IPS-18c (cell line): Measurements from ENCODE around the gene UBE2L5.

ENCODE experiments used
- H3K4me3 ChIP-seq: 2 replicates; pipeline ENCODE4 v1.7.0; 2013; ENCODE audit warnings: low read depth, mild to moderate bottlenecking, low read length, moderate library complexity; ENCODE audit not compliant: insufficient read depth
- H3K9me3 ChIP-seq: one replicate; pipeline ENCODE4 v1.6.1; 2013; ENCODE audit warnings: mild to moderate bottlenecking, low read length, moderate library complexity; ENCODE audit not compliant: control insufficient read depth, insufficient read depth

The UBE2L5 gene

GRCh38 chr13:30422054-30422839 lies at the start of gene UBE2L5:
UBE2L5 (plus strand) TSS chr13:30422493; CDS start chr13:30427991, 5,498 bp downstream.
- peaks cover 2% of the 10 kb centered on the region for H3K9me3 ChIP-seq
- peak within 1 kb of the TSS; percentile 71 for H3K4me3 ChIP-seq

DNA sequence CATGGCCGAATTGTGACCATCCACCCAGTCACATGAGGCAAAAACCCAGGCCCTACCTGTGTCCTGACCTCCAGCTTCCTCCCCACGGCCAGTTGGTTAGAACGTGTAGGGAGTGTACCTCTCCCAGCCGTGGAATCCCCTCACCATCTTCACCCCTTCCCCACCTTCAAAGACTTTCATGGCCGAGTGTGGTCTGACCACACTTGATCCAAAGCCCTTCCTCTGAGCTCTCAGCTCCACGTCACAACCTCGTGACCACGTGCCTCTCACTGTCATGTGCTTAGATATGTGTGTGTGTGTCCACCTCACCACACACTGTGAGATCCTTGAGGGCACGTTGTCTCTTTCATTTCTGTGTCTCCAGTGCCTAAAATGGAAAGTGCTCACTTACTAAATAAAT lies 48.6 kb upstream of the UBE2L5 start:
- Histone ChIP-seq H3K9me3 (no peaks in the 10 kb centered on the region), H3K4me3 (no peak overlapping the region)

DNA sequence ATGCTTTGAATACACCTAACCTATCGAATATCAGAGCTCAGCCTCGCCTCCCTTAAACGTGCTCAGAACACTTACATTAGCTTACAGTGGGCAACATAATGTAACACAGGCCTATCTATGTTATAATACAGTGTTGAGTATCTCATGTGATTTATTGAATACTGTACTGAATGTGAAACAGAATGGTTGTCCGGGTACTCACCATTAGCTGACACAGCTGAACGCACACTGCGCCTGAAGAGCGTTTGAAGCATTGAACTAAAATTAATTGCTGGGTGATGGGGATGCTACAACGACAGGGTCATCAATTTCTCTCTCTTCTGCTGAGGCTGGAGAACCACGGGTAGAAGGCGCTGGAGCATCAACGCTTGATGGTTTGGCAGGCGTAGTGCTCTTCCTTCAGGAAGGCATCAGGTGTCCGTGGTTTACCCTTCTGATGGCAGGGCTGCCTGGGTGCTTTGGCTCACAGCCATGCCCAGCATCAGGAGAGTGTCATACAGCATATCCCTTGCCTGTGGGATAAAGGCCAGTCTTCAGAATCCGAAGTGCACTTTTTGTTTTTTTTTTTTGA lies 46.9 kb upstream of the UBE2L5 start:
- Histone ChIP-seq H3K9me3 (no peaks in the 10 kb centered on the region), H3K4me3 (no peak overlapping the region)

DNA sequence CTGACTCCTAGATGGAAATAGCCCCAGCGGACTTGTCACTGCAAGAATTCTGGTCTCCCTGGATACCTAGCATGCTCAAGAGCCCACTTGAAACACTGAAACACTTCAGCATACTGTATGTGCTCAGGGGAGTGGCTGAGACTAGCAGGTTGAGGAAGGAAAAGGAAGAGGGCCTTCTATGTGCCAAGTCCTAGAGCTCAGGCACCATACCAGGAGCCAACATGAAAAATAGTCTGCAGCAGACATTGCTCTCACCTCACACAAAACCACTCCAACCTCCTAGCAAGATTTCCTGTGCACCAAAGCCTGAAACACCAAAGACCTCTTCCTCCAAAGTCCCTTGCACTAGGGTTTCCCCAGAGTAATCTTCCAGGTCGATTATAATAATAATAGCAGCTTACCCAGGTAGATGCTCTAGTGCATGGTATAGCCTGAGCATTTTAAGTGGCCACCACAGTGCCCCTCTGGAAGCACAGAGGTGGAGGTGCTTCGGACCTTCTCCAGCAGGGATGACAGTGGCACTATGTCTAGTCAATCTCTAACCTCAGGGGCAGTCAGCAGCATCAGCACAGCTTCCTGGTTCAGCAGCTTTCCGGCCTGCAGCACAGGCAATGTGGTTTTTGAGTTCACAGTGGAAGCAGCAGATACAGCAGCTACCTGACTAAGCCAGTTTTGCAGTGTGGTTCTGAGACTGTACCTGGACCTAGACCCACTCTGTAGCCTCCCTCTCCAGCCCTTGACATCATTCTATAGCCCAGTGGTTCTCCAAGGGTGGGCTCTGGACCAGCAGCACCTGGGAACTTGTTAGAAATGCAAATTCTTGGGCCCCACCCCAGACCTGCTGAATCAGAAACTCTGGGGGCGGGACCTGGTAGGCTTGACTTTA lies 45.6 kb upstream of the UBE2L5 start:
- Histone ChIP-seq H3K9me3 (no peaks in the 10 kb centered on the region), H3K4me3 (no peak overlapping the region)

DNA sequence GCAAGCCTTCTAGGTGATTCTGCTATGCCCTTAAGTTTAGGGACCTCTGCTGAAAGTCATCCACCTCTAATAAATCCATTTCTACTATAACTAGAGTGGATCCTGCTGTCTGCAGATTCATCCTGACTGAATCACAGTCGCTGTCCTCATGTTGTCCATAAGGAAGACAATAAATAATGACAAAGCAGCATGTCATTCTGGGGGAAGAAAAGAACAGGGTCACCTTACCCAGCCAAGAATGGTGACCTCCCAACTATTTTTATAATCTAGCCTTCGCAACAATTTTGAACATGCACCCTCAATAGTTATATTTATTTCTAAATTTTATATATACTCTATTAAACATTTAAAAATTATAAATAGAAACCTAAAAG lies 45.0 kb upstream of the UBE2L5 start:
- Histone ChIP-seq H3K9me3 (no peaks in the 10 kb centered on the region), H3K4me3 (no peak overlapping the region)

- Histone ChIP-seq H3K4me3 (no peak overlapping the region), H3K9me3 (no peaks in the 10 kb centered on the region)
These were observed 44.1 kb upstream of the UBE2L5 start for GRCh38 chr13:30378191-30378590.

- Histone ChIP-seq H3K4me3 (no peak overlapping the region), H3K9me3 (no peaks in the 10 kb centered on the region)
These were observed 41.2 kb upstream of the UBE2L5 start for GRCh38 chr13:30381049-30381448.

DNA sequence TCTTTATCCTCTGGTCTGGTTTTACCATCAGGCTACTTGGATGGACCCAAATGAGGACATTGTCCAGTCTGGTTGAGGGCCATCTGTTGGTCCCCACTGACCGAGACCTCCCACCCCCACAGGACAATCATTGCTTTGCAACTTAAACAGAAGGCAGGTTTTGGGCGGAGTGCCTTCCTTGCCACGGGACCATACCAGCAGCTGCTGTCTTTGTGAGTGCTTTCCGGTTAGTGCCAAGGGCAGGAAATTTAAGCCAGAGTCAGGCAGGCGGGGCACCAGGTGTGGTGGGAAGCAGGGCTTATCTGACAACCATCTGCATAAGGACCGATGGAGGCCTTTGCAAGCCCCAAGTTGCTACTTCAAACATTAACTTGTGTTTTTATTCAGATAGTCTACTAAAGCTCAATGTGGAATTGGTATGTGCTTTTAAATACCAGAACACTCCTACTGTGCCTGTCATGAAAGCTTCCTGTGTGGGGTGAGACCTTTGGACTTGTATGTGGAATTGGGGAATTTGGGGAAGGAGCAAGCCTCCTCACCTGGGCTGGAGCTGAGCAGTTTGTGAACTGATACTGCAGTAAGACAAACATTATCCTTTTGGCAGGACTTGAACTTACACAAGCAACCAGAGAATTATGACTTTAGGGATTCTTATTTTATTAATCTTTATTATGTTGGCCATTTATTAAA lies 39.3 kb upstream of the UBE2L5 start:
- Histone ChIP-seq H3K9me3 (no peaks in the 10 kb centered on the region), H3K4me3 (no peak overlapping the region)

DNA sequence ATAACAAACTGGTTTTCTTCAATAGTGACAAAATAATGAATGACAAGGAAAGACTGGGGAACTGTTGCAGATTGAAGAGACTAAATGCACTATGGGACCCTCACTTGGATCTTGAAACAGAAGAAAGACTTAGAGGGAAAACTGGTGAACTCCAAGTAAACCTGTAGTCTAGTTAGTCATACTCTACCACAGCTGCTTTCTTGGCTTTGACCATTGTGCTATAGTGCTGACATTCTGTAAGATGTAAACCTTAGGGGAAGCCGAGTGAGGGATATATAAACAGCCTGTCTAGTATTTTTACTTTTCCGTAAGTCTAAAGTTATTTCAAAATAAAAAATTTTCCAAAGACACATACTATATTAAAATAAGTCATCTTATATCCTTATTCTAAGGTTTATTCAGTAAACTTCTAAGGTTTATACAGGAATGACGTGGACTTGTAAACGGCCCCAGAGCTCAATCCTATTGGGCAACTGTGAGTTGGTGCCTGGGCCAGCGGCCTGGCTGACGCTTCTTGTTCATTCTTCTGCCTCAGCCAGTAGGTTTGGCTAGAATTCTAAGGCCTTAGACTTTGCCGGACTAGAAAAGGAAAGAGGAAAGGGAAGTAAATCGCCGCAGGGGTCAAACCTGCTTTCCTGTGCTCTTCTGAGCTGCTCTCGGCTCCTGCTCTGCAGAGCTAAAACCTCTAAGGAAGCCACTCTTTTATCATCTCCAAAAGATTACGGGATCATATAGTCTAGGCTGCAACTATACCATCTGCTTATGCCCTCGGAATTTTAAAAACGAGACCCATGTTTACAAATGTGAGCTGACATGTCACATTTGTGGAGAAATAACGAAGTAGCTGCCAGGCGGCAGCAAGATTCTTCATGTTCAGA lies 33.6 kb upstream of the UBE2L5 start:
- no peaks in the 10 kb centered on the region for H3K9me3 ChIP-seq
- H3K4me3 ChIP-seq: no peak overlapping the region

GRCh38 chr13:30391956-30392680 lies 30.2 kb upstream of the UBE2L5 start:
- no peaks in the 10 kb centered on the region for H3K9me3 ChIP-seq
- no peak overlapping the region for H3K4me3 ChIP-seq

- H3K9me3 ChIP-seq: no peaks in the 10 kb centered on the region
These were observed 29.6 kb upstream of the UBE2L5 start for GRCh38 chr13:30392681-30393045.

DNA sequence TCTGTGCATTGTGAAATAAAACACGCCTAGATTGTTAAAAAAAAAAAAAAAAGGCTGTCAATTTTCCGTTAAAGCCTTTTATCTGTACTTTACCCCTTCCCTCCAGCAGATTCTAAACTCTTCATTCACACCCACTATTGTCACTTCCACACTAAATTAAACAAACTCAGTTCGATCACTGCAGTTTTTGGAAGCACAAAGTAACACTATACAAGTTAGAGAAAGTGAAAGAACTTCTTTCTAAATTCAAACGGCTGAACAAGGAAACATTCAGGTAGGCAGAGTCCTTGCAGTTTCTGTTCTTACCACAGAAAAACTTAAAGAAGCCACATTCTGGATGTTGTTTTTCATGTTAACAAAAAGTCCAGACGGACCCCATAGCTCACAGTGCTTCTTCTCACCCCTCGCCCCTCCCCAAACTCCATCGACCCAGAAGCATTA lies 27.5 kb upstream of the UBE2L5 start:
- Histone ChIP-seq H3K4me3 (no peak overlapping the region), H3K9me3 (no peaks in the 10 kb centered on the region)

More at GRCh38 chr13:30392681-30393045, 29.6 kb upstream of the UBE2L5 start:
- no peak overlapping the region for H3K4me3 ChIP-seq

- peak overlapping the region; percentile 21; the same call in 1 of the 2 replicates for H3K4me3 ChIP-seq
These were observed 26.8 kb upstream of the UBE2L5 start for GRCh38 chr13:30395192-30396158.

GRCh38 chr13:30396434-30397075 lies 25.7 kb upstream of the UBE2L5 start:
- H3K4me3 ChIP-seq: no peak overlapping the region
- no peaks in the 10 kb centered on the region for H3K9me3 ChIP-seq

More at GRCh38 chr13:30395192-30396158, 26.8 kb upstream of the UBE2L5 start:
- H3K9me3 ChIP-seq: no peaks in the 10 kb centered on the region
